Prostate gland (tissue), 2 donors: Measurements from ENCODE around the gene RUFY3.
"Not testable (repeated sequence)": the region's sequence is repeated elsewhere in the genome, so short reads cannot be mapped to it uniquely, and the experiment has no call there.

Experiments used
- POLR2A ChIP-seq: fragments of 450-650 bp; IDR thresholded peaks from one replicate; pipeline ENCODE4 v1.6.1; 2016; ENCODE audit warnings: antibody characterized with exemption, mild to moderate bottlenecking
- POLR2AphosphoS5 ChIP-seq: sonication (generic); formaldehyde crosslinking; IDR thresholded peaks from one replicate; pipeline ENCODE4 v1.6.1; 2017; ENCODE audit warnings: antibody characterized with exemption
- TF ChIP-seq, protein P1 (sequence below), 4 experiments: fragments of 200-600 bp in 2 of 4; fragments of 450-650 bp in 2 of 4; sonication (generic) in 2 of 4; IDR thresholded peaks; 1 replicate in 3 of 4; 2 replicates in 1 of 4; pipeline ENCODE4 v1.5.1; 2016 to 2019; ENCODE audit warnings: antibody characterized with exemption in 4 of 4, mild to moderate bottlenecking in 2 of 4, moderate library complexity in 2 of 4

DNA sequence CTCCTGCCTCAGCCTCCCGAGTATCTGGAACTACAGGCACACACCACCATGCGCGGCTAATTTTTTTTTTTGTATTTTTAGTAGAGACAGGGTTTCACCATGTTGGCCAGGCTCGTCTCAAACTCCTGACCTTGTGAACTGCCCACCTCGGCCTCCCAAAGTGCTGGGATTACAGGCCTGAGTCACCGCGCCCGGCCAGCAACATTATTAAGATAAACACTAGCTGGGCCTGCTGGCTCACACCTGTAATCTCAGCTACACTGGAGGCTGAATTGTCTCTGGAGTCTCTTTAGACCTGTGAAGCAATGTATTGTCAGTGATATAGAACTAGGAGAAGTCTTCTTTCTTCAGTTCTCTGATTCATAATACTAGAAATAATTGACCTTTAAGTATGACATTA, 23.3 kb upstream of the RUFY3 start:
- not testable (repeated sequence) for TF ChIP-seq POLR2AphosphoS5, POLR2A
- TF ChIP-seq, protein P1, sequence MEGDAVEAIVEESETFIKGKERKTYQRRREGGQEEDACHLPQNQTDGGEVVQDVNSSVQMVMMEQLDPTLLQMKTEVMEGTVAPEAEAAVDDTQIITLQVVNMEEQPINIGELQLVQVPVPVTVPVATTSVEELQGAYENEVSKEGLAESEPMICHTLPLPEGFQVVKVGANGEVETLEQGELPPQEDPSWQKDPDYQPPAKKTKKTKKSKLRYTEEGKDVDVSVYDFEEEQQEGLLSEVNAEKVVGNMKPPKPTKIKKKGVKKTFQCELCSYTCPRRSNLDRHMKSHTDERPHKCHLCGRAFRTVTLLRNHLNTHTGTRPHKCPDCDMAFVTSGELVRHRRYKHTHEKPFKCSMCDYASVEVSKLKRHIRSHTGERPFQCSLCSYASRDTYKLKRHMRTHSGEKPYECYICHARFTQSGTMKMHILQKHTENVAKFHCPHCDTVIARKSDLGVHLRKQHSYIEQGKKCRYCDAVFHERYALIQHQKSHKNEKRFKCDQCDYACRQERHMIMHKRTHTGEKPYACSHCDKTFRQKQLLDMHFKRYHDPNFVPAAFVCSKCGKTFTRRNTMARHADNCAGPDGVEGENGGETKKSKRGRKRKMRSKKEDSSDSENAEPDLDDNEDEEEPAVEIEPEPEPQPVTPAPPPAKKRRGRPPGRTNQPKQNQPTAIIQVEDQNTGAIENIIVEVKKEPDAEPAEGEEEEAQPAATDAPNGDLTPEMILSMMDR (IDR thresholded peaks at IDR 0.05), result not testable (repeated sequence)
